NCI-H524 treated with DMSO at 0.1 percent for 48 hours (cell line): Measurements from ENCODE around the gene BCL3.
"Not testable (repeated sequence)": the region's sequence is repeated elsewhere in the genome, so short reads cannot be mapped to it uniquely, and the experiment has no call there.

ENCODE experiments used
- DNase-seq: peaks from one replicate; lab custom pipeline; 2025; lab: John Stamatoyannopoulos, UW

The BCL3 gene

GRCh38 chr19:44757735-44758505 lies 9.4 kb downstream of the BCL3 start:
- DNase-seq = no peak

- no peak for DNase-seq
Observed at GRCh38 chr19:44758596-44758995, 10.1 kb downstream of the BCL3 start.

DNA sequence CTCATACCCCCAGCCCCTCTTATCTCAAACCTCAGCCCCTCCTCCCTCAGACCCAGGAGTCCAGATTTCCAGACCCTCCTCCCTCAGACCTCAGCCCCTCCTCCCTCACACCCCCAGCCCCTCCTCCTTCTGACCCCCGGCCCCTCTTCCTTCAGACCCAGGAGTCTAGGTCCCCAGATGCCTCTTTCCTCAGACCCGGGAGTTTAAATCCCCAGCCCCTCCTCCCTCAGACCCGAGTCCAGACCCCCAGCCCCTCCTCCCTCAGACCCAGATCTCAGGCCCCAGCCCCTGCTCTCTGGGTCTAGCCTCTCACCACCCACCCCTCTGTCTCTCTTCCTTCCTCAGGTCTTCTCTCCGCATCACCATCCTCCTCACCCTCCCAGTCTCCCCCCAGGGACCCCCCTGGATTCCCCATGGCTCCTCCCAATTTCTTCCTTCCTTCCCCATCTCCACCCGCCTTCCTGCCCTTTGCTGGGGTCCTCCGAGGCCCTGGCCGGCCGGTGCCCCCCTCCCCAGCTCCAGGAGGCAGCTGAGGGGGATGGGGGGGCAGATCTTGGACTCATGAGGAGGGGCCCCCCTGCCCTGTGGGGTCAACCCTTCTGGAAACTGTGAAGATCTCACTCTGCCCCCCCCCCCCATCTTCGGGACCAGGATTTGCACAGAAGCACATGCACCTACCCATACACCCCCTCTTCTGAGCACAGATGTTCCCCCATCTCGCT lies 10.7 kb downstream of the BCL3 start:
- no peak for DNase-seq

DNA sequence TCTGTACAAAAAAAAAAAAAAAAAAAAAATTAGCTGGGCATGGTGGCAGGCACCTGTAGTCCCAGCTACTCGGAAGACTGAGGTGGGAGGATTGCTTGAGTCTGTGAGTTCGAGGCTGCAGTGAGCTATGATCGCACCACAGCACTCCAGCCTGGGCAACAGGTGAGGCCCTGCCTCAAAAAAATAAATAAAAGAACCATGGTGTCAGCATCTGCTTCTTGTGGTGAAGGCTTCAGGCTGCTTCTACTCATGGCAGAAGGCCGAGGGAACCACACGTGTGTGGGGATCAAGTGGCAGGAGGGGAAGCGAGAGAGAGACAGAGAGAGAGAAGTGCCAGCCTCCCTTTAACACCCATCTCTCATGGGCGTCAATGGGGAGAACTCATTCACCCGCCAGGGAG lies 13.5 kb downstream of the BCL3 start:
- no peak for DNase-seq

- DNase-seq = no peak
Observed at GRCh38 chr19:44765033-44765948, 16.8 kb downstream of the BCL3 start.

GRCh38 chr19:44765949-44766335 lies 17.4 kb downstream of the BCL3 start:
- DNase-seq = no peak

DNA sequence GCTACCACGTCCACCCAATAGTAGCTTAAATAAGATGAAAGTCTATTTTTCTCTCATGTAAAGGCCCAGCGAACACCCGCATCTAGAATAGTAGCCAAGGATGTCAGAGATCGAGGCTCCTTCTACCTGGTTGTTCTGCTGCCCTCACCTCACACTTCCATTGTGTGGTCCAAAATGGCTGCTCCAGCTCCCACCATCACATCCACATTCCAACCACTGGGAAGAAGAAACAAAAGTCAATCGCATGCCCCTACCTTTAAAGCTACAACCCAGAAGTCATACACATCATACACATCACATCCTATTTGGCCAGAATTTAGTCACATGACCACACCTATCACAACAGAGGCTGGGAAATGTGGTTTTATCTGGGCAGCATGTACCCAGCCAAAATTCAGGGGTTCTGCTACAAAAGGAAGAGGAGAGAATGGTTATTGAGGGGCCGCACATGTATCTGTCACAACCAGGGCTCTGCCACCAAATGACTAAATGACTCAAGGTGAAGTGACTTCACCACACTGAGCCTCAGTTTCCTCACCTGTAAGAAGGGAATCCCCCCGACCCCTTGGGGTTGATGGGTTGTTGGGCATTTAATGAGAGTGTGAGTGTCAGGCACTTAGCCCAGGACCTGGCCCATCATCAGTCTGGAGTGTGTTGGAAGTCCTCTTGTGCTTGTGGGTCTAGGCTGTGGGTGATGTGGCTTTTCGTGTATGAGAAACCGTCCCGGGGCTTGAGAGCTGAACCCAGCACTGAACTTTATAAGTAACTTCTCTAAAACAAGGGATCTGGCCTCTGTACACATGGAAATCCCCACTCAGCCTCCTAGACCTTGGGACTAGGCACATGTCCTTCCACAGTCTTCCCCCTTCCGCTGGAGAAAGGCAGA lies 19.0 kb downstream of the BCL3 start:
- DNase-seq = no peak

DNA sequence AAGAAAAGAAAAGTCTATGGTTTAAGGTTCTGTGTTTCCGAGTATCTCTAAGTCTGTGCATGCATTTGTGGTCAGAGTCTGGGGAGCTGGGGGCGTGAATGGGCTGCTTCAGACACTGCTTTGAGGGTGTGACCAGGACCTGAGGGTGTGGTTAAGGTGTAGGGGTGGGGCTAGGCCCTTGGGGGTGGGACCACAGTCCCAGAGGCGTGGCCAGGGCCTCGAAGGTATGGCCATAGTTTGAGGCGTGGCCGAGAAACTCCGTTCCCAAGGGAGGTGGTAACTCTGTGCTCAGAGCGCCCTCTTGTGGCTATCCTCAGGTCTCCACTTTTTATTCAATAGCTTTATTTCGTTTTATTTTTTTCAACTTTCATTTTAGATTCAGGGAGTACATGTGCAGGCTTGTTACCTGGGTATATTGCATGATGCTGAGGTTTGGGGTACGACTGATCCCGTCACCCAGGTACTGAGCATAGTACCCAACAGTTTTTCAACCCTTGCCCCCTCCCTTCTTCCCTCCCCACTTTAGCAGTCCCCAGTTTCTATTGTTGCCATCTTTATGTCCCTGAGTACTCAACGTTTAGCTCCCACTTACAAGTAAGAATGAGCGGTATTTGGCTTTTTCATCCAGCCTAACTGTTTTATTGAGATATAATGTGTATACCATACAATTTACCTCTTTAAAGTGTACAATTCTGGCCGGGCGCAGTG lies 22.2 kb downstream of the BCL3 start:
- DNase-seq = peak; percentile 49

- DNase-seq = not testable (repeated sequence)
Observed at GRCh38 chr19:44772144-44772543, 23.6 kb downstream of the BCL3 start.

GRCh38 chr19:44772959-44773358 lies 24.5 kb downstream of the BCL3 start:
- no peak for DNase-seq

- no peak for DNase-seq
Observed at GRCh38 chr19:44775676-44776240, 27.2 kb downstream of the BCL3 start.

- DNase-seq = no peak
Observed at GRCh38 chr19:44776402-44777096, 28.0 kb downstream of the BCL3 start.

GRCh38 chr19:44777715-44778347 lies 29.3 kb downstream of the BCL3 start, which contains the start of gene CBLC:
Gene CBLC (plus strand): TSS chr19:44777890. CDS start chr19:44777932, 42 bp downstream.
- no peak for DNase-seq

DNA sequence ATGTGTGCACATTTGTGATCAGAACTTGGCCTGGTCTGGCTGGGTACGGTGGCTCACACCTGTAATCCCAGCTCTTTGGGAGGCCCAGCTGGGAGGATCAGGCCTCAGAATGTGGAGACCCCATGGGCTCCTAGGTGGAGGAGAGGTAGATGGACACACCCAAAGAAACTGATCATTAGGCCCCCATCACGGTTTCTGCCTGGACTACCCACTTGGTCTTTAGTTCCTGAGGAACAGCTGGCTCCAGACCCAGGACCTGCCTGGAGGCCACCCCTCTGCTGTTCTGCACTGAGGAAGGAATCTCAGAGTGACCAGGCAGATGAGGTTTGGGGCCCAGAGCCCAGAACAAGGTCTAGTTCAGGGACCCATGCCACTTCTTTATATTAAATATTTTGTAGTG lies 30.6 kb downstream of the BCL3 start:
- no peak for DNase-seq

GRCh38 chr19:44781694-44782093 lies 33.2 kb downstream of the BCL3 start:
- not testable (repeated sequence) for DNase-seq

GRCh38 chr19:44782729-44783128 lies 34.2 kb downstream of the BCL3 start:
- no peak for DNase-seq

DNA sequence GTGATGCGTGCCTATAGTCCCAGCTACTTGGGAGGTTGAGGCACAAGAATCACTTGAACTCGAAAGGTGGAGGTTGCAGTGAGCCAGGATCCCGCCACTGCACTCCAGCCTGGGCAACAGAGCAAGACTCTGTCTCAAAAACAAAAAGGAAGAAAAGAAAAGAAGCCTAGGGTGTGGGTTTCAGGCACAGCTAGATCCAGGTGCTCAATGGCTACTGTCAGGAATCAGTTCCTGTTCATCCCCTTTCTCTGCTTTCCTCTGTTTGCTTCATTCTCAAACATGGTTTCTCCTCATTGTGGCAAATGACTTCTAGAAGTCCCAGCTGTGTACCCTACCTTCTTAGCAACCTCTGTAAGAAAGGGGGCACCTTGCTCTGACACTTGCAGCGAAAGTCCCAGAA lies 35.0 kb downstream of the BCL3 start:
- no peak for DNase-seq

DNA sequence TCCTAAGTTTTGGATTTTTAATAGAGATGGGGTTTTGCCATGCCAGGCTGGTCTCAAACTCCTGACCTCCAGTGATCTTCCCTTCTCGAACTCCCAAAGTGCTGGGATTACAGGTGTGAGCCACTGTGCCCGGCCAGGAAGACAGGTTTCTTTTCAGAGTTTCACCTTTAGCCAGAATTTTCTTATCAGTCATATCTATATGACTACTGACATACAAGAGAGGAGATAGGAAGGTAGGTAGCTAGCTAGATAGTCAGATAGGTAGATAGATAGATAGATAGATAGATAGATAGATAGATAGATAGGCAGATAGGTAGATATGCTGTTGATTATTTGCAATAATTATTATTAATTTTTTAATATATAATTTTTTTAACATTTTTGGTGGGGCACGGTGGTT lies 36.8 kb downstream of the BCL3 start:
- no peak for DNase-seq

DNA sequence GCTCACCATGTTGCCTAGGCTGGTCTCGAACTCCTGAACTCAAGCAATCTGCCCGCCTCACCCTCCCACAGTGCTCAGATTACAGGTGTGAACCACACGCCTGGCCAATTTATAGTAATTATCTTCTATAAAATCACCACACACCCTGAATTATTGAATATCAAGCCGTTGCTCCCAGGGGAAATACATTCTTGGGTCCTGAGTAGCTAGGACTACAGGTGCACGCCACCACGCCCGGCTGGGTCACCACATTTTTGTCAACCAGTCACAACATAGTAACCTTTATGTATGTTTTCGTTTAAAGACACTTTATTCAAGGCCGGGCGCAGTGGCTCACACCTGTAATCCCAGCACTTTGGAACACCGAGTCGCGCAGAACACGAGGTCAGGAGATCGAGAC lies 37.5 kb downstream of the BCL3 start:
- DNase-seq = no peak
